ENCODE results near the gene SELENOI. TPM values are rescaled to one million over a fixed set of nuclear protein-coding genes. Genes with fewer than 3 reads are reported as not detected.

SELENOI gene
- total RNA-seq = 10 to 100 TPM in 2 of 4 donors, 1 to 10 TPM in 2; 8.3 to 26.3 (median 14.0) TPM

GRCh38 chr2:26345545-26346453 lies at the start of gene SELENOI:
Gene SELENOI (plus strand): TSS chr2:26346143. CDS start chr2:26346233, 90 bp downstream.
- ATAC-seq (ENCODE audit: low FRiP score) (peak; percentile 100), DNase-seq (ENCODE audit: low spot score) (peak; percentile 85)
- no peak for TF ChIP-seq CTCF (IDR thresholded peaks at IDR 0.05)

GRCh38 chr2:26297061-26297460 lies 48.9 kb upstream of the SELENOI start:
- no peak for TF ChIP-seq CTCF (IDR thresholded peaks at IDR 0.05)
- no peak for ATAC-seq (ENCODE audit: low FRiP score)

GRCh38 chr2:26298286-26298637 lies 47.7 kb upstream of the SELENOI start:
- DNase-seq (ENCODE audit: low spot score) (no peak), ATAC-seq (ENCODE audit: low FRiP score) (no peak)
- TF ChIP-seq CTCF (IDR thresholded peaks at IDR 0.05) = no peak

More at GRCh38 chr2:26297061-26297460, 48.9 kb upstream of the SELENOI start:
- DNase-seq (ENCODE audit: low spot score) = no peak

- no peak for DNase-seq (ENCODE audit: low spot score)
Observed at GRCh38 chr2:26298638-26299393, 47.1 kb upstream of the SELENOI start.

GRCh38 chr2:26299471-26300101 lies 46.4 kb upstream of the SELENOI start:
- DNase-seq (ENCODE audit: low spot score) = no peak
- no peak for TF ChIP-seq CTCF (IDR thresholded peaks at IDR 0.05)
- peak; percentile 57 for ATAC-seq (ENCODE audit: low FRiP score)

More at GRCh38 chr2:26298638-26299393, 47.1 kb upstream of the SELENOI start:
- no peak for TF ChIP-seq CTCF (IDR thresholded peaks at IDR 0.05)
- peak; percentile 78 for ATAC-seq (ENCODE audit: low FRiP score)

GRCh38 chr2:26300234-26300925 lies 45.6 kb upstream of the SELENOI start:
- TF ChIP-seq CTCF (IDR thresholded peaks at IDR 0.05) = no peak
- ATAC-seq (ENCODE audit: low FRiP score) = peak; percentile 40
- no peak for DNase-seq (ENCODE audit: low spot score)
